NCI-H2196 treated with DMSO at 0.1 percent for 48 hours (cell line): ENCODE results near the gene GRID1.

Experiments used
- DNase-seq: peaks from one replicate; lab custom pipeline; 2025; ENCODE audit not compliant: unreplicated experiment; lab: John Stamatoyannopoulos, UW

The GRID1 gene

DNA sequence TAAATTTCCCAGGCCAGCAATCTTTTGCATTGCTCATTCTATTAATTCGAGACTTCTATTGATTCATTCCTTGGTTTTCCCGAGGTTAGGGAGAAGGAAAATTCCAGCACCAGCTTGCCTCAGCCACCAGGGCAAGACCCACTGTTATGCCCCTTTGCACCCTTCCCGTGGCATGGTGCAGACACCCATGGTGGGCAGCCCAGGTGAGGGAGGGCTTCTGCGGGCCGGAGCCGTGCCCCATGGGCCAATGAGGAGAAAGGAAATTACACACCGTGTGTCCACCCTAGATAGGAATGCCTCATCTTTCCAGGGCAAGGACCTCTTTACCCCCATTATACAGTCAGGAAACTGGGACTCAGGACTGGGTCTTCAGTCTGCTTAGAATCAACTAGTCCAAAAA, 4.5 kb upstream of the GRID1 start:
- no peak for DNase-seq

DNA sequence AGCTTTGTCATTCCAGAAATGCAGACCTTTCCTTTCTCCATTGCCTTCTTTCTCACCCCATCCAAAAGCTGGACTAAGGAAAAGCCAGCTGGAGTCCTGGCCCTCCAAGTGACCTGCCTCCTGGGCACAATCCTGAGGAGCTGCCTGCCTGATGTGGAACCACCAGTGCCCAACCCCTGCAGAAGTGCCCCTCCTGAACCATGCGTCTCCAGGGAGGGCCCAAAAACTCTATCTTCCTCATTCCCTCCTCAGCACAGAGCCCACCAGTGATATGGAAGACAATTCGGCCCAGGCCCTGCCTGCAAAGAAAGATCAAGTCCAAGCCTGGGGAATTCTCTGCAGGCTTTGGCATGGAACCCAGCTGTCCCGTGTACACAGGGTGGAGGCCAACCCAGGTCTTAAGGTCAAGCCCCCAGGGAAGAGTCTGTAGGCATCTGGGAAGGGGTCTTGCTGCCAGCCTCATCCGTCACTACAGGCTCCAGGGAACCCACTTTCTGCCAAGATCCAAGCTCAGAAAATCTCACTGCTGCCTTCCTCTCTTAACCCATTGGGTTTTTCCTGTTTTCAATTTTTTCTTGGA, 3.5 kb upstream of the GRID1 start:
- DNase-seq = no peak

- no peak for DNase-seq
These were observed 2.4 kb upstream of the GRID1 start for GRCh38 chr10:86368987-86369386.

- no peak for DNase-seq
These were observed 1.5 kb upstream of the GRID1 start for GRCh38 chr10:86368046-86368445.

DNA sequence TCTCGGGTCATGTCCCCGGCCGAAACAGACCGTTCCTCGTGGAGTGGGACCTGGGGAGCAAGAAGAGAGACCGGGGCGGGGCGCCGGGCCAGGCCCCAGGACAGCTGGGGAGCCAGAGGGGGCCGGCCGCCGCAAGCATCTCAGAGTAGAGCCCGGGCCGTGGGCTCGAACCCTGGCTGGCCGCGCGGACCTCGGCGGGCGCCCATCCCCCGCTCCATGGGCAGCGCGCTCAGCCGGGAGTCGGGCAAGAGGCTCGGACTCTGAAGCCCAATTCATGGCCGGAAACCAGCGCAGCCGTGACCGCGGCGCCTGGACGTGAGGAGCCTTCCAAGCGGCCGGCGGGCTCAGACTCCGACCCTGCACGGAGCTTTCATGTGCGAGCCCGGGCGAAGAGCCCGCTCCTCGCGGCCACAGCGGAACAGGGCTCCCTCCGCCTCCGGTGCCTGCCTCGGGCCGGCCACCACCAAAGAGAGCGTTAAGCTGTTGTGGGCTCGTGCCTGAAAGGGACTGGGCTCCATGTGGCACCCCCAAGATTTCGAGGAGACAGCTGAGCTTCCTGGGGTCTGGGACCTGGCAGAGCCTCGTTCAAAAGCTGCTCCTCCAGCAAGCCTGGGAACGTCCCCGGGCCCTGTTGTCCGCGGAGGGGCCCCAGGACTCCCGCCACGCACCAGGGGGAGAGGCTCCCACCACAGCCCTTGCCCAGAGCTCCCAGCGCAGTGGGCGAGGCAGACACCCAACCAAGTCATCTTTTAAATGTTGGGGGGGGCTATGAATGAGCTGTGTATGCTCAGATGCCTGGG, 757 bp upstream of the GRID1 start:
- no peak for DNase-seq

- no peak for DNase-seq
These were observed 232 bp upstream of the GRID1 start for GRCh38 chr10:86366902-86367151.

GRCh38 chr10:86365346-86366032, 1.1 kb downstream of the GRID1 start:
- no peak for DNase-seq

GRCh38 chr10:86364491-86365345, 1.9 kb downstream of the GRID1 start:
- no peak for DNase-seq

DNA sequence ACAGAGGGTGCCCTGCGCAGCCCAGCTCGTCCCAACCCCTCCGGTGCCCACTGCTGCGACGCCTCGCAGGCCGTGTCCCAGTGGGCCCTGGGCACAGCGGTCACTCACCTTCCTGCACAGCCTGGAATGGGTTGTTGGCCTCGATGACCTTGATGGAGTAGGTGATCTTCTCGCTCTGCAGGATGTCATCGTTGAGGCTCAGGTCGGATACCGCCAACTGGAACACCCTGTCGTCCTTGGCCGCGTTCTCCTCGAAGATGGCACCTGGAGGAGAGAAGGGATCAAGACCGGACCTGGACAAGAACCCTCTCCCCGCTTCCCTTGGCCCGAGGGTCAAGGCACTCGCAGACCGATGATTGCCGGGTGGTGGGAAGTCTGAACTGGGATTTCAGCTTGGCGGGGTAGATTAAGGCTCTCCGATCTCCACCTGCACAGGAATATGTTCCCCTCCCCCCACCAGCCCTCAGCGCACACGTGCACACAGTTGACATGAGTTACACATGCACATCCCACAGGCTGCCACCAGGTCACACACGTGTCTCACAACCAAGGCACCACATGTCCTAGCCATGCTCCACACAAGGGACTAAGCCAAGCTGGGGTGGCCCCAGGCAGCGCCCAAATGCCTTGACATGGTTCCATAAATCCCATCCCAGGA, 2.6 kb downstream of the GRID1 start:
- no peak for DNase-seq

DNA sequence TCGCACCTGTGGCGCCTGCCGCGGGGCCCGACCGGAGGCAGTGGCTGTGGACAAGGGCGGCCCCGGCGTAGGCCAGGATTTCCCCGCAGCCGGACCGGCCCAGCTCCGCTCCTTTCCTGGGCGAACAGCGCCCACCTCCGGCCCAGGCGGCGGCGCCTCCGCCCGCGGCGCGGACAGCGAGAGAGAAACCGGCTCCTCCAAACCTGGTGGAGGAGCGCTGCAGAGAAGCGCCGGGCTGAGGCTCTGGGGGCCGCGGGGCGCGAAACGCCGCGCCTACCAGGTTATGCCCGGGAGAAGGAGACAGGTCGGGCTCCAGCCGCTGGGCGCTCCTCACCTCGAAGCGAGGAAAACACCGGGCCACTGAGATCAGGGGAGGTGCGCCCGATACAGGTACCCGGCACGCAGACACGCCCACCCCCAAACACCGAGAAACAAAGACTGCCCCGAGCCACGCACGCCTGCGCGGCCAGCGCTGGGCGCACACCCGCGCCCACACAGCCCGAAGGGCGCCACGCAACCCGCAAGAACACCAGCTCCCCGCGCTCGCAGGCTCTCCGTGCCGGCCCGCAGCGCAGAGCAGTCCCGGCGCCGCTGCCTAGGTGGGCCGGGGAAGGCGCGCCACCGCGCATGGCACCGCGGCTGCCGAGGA, 3.3 kb downstream of the GRID1 start:
- no peak for DNase-seq

DNA sequence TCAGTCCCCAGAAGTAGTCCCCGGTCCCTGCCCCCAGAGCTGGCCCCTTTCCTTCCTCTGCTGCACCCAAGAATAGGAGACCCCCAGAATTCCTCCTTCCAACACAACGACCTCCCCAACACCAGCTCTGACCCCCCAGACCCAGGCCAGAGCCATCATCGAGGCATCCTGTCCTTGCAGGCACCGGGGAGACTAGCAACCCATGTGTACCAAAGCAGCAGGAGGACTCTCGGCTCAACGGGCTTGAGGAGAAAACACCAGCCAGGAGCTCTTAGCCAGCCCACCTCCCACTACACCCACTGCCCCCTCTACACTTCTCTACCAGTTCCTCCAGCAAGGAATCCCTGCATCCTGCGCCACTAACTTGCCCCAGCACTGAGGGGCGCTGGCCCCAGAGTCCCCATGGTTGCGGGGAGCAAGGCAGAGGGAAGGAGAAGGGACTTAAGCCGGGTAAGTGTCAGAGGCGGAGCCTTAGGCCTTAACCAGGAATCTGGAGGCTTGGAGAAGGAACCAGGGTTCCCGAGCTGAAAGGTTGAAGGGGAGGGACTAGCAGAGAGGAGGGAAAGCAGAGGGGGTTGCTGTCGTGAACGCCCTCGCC, 3.9 kb downstream of the GRID1 start:
- no peak for DNase-seq

GRCh38 chr10:86362129-86362527, 4.5 kb downstream of the GRID1 start:
- DNase-seq = no peak

DNA sequence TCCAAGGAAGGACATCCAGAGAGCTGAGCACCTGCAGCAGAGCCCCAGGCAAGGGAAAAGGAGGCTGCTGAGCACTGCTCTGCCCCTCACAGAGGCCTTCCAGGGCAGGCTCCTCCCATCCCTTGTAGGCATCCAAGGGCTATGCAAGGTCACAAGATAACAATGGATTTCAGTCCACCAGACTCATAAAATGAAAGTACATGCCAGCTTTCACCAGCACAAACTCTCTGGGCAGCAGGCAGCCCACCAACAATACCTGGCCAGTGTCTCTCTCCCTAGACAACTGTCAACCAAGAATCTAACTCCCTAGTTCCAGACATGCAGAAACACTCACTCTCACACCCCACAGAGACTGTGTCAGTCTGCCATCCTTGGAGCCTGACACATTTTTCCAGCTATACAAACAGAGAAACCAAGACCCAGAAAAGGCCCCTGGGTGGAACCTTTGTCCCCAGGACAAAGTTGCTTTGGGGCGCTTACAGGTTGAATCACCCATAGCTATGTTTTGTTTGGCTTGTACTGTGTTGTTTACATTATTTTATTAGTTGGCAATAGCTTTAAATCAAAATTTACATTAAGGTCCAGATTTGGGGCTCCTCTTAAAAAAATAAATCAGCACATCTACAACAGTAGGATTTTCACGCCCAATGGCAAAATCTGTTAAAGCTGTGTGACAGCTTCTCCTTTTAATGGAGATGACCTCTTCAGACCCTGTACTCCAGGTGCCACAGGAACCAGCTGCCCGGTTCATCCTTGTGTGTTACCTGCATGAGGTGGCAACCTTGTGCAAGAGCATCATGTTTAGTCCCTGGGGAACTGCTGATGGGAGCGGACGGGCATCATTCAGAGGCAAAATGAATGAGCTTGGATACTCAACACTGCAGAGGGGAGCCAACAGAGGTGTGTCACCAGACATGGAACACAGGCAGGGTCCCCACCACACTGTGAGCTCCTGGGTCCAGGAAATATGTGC, 5.2 kb downstream of the GRID1 start:
- DNase-seq = no peak

- DNase-seq = no peak
These were observed 5.9 kb downstream of the GRID1 start for GRCh38 chr10:86360657-86361056.

GRCh38 chr10:86359954-86360353, 6.6 kb downstream of the GRID1 start:
- DNase-seq = no peak

- no peak for DNase-seq
These were observed 7.5 kb downstream of the GRID1 start for GRCh38 chr10:86359111-86359510.

- DNase-seq = no peak
These were observed 8.9 kb downstream of the GRID1 start for GRCh38 chr10:86357676-86358075.

- DNase-seq = no peak
These were observed 9.6 kb downstream of the GRID1 start for GRCh38 chr10:86357041-86357440.

- DNase-seq = no peak
These were observed 10.3 kb downstream of the GRID1 start for GRCh38 chr10:86356296-86356695.
